GM12878 (cell line): ENCODE data around the gene TTC9C. TPM values are rescaled to one million over a fixed set of nuclear protein-coding genes. Genes with fewer than 3 reads are reported as not detected.

ENCODE experiments used
- ATF2 ChIP-seq: IDR thresholded peaks from 2 replicates; pipeline ENCODE4 v1.6.1; 2012; ENCODE audit warnings: low read length, inconsistent platforms
- E4F1 ChIP-seq: fragments of 450-650 bp; IDR thresholded peaks from 2 replicates; pipeline ENCODE4 v1.6.1; 2018; ENCODE audit warnings: borderline replicate concordance, mild to moderate bottlenecking; ENCODE audit not compliant: partially characterized antibody
- EGR1 ChIP-seq, 2 experiments: IDR thresholded peaks; 1 replicate in 1 of 2; 2 replicates in 1 of 2; pipeline ENCODE4 v1.6.1; 2011 to 2012; ENCODE audit warnings: low read depth in 2 of 2, low read length in 2 of 2, borderline replicate concordance in 1 of 2, mild to moderate bottlenecking in 1 of 2, moderate library complexity in 1 of 2
- ETV6 ChIP-seq, 2 experiments: fragments of 450-650 bp in 1 of 2; IDR thresholded peaks in 1 of 2; conservative IDR thresholded peaks in 1 of 2; 2 replicates each; pipeline ENCODE4 v1.6.1; 2014; ENCODE audit warnings: antibody characterized with exemption in 1 of 2, borderline replicate concordance in 1 of 2, low read depth in 1 of 2, mild to moderate bottlenecking in 1 of 2, moderate library complexity in 1 of 2
- EZH2 ChIP-seq: IDR thresholded peaks from 2 replicates; pipeline ENCODE4 v1.6.1; 2012; ENCODE audit warnings: low read depth, mild to moderate bottlenecking, control low read depth, inconsistent platforms, low read length, borderline replicate concordance; ENCODE audit not compliant: control insufficient read depth
- FOS ChIP-seq: IDR thresholded peaks from 3 replicates; pipeline ENCODE4 v1.6.1; 2011; ENCODE audit warnings: borderline replicate concordance; ENCODE audit not compliant: insufficient read length; ENCODE audit errors: extremely low read depth
- HDGF ChIP-seq: fragments of 450-650 bp; IDR thresholded peaks from 2 replicates; pipeline ENCODE4 v1.6.1; 2016; ENCODE audit warnings: antibody characterized with exemption
- IKZF1 ChIP-seq: fragments of 450-650 bp; conservative IDR thresholded peaks from 2 replicates; pipeline ENCODE4 v1.6.1; 2017; ENCODE audit warnings: antibody characterized with exemption, mild to moderate bottlenecking
- MTA2 ChIP-seq: fragments of 450-650 bp; IDR thresholded peaks from 2 replicates; pipeline ENCODE4 v1.6.1; 2016; ENCODE audit warnings: low read depth, mild to moderate bottlenecking, moderate library complexity
- RAD21 ChIP-seq: IDR thresholded peaks from 2 replicates; pipeline ENCODE4 v1.6.1; 2011; ENCODE audit warnings: mild to moderate bottlenecking, low read depth, low read length, moderate library complexity; ENCODE audit not compliant: insufficient read depth
- TARDBP ChIP-seq: IDR thresholded peaks from 2 replicates; pipeline ENCODE4 v1.6.1; 2016; ENCODE audit warnings: borderline replicate concordance
- TCF7 ChIP-seq: IDR thresholded peaks from 2 replicates; pipeline ENCODE4 v1.6.1; 2014; ENCODE audit warnings: antibody characterized with exemption, borderline replicate concordance
- YY1 ChIP-seq: IDR thresholded peaks from 2 replicates; pipeline ENCODE4 v1.6.1; 2011; ENCODE audit warnings: low read depth, mild to moderate bottlenecking, low read length
- ZZZ3 ChIP-seq: IDR thresholded peaks from 2 replicates; pipeline ENCODE4 v1.6.1; 2011; ENCODE audit warnings: low read depth; ENCODE audit not compliant: control insufficient read depth, insufficient read length
- polyA plus RNA-seq, 11 experiments: library from polyadenylated mRNA; depleted of rRNA in 4 of 11; unstranded in 6 of 11; stranded (reverse) in 5 of 11; fragments of >200 nt; fragmentation: Nextera tagmentation in 4 of 11; fragmentation: Illumina TruSeq in 1 of 11; extraction: Ambion mirVana in 4 of 11; extraction: Trizol in 1 of 11; gene quantifications; 1 replicate in 1 of 11; 2 replicates in 10 of 11; pipeline versions ENCODE4 v1.2.1 to v1.2.3, GENCODE V29; 2011 to 2016; ENCODE audit warnings: inconsistent platforms in 2 of 11, missing spikeins in 2 of 11, low read depth in 1 of 11
- total RNA-seq, 4 experiments: library from RNA; depleted of rRNA in 3 of 4; stranded (reverse); fragments of >200 nt in 3 of 4; fragmentation: Illumina TruSeq in 1 of 4; extraction: Trizol in 1 of 4; gene quantifications; 2 replicates each; pipeline versions ENCODE4 v1.2.1 to v1.2.3, GENCODE V29; 2013 to 2021

TTC9C gene
- total and polyA plus RNA-seq, 10 of the 15 experiments (the other 5 are each of a cell fraction or from before 2014, with no cell fraction given), result 42.0 to 72.3 (median 50.4) TPM

- TF ChIP-seq YY1, result peak; percentile 77
- no peak for TF ChIP-seq E4F1
- TF ChIP-seq ATF2, result no peak
- TF ChIP-seq IKZF1, result no peak
- no peak for TF ChIP-seq TARDBP
- TF ChIP-seq EGR1 (IDR thresholded peaks at IDR 0.05; ENCODE audit: borderline replicate concordance in 1 of 2, low read depth in 2 of 2, low read length in 2 of 2), result 0 out of 3 replicates have a peak, but pooled peaks of 1 of the 2 experiments have one; percentile 40
- TF ChIP-seq HDGF, result peak; percentile 16; the same call in 1 of the 2 replicates
- TF ChIP-seq MTA2, result no peak
- TF ChIP-seq RAD21, result peak; percentile 83
- TF ChIP-seq FOS, result no peak
- TF ChIP-seq TCF7, result no peak
- TF ChIP-seq ZZZ3, result no peak
- no peak for TF ChIP-seq EZH2
- no peak for TF ChIP-seq ETV6 (conservative IDR thresholded peaks at IDR 0.05 in 1 of 2, IDR thresholded peaks at IDR 0.05 in 1 of 2; ENCODE audit: borderline replicate concordance in 1 of 2, low read depth in 1 of 2)
Measured at GRCh38 chr11:62694455-62695167, 33.7 kb upstream of the TTC9C start (continued).
